T47D (cell line): ENCODE results near the gene GPC6.
A peak's percentile ranks its signal among the peaks of the same experiment; 100 is the strongest.

ENCODE experiments used
- DNase-seq, 2 experiments: peaks; one replicate each; pipeline versions ENCODE4 v3.0.0 to v3.0.0-alpha.2; 2011 to 2012; ENCODE audit warnings: low read depth in 1 of 2, low spot score in 1 of 2
- JUND ChIP-seq: IDR thresholded peaks from 2 replicates; pipeline ENCODE4 v1.6.1; 2012; ENCODE audit warnings: low read depth
- in situ Hi-C: cut with HindIII; loops from 2 replicates; pipeline ENCODE4 v1.10.0; 2016; ENCODE audit warnings: low sequenced_read_pairs, low pct_unique_long_range_greater_than_20kb

GPC6 gene

DNA sequence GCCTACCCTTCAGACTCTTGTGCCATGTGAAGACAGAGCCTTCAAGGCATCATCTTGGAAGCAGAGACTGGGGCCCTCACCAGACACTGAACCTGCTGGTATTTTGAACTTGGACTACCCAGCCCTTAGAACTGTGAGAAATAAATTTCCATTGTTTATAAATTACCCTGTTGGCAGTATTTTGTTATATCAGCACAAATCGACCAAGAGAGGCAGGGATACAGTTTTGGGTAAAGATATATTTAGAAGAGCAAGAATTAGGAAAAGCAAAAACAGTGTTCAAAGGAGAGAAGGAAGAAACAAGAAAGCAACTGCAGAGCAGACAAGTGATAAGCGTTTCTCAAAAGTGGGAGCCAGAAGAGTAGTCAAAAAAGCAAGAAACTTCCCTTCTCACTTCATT, 652.1 kb downstream of the GPC6 start:
- DNase-seq = no peak
- in situ Hi-C loops = no loop called here
- TF ChIP-seq JUND = no peak

DNA sequence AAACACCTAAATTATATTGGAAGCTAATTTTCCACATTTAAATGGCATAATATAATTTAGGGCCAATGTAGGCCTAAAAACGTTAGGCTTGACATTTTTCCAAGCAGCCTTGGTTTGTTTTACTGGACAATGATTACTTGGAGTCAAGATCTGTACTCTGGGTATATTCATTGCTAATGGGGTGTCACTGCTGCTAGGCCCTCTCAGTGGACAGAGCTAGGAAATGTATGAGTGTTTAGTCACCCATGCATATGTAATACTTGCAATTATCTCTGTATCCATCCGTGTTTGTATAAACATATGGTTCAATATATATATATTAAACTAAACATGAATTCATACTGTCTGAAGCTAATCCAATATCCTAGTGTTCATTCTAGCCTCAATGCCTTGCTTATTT, 654.8 kb downstream of the GPC6 start:
- in situ Hi-C loops = no loop called here
- DNase-seq = peak in 1 of 2 experiments; percentile 3
- no peak for TF ChIP-seq JUND

DNA sequence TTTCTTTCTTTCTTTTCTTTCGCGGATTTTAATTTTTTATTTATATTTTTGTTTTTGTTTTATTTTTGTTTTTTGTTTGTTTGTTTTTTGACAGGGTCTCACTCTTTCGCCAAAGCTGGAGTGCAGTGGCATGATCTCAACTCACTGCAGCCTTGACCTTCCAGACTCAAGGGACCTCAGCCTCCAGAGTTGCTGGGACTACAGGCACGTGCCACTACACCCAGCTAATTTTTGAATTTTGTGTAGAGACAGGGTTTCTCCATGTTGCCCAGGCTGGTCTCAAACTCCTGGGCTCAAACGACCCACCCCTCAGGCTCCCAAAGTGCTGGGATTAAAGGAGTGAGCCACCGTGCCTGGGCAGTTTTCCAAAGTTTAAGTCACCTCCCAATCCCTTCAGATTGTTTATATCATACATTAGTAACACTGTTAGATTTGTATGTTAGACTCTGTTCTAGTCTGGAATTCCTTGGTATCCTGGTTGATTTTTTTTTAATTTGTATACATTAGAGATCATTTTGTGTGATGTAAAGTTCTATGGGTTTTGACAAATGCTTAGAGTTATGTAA, 655.6 kb downstream of the GPC6 start:
- TF ChIP-seq JUND = no peak
- in situ Hi-C loops = no loop called here
- no peak for DNase-seq

DNA sequence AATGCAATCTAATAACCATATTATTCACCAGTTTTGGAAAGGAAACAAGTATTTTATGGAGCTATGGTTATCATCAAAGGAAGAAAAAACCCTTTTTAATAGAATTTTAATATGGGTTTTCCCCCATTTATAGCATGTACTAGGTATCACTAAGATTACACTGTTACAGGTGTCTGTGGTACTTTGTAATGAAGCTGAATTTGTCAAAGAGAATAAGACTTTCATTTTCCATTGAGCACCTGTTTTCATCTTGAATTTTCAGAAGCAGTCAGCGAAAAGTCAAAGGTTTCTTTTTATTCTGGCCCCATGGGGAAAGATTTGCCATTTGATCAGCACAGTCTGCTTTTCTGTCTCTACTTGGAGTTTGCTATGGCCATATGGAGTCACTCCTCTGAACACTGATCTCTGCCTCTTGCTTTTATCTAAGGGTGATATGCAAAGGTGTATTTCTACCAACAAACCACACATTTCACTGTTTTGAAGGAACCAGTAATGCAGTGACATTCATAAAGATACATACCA, 662.9 kb downstream of the GPC6 start:
- DNase-seq = no peak
- TF ChIP-seq JUND = no peak
- in situ Hi-C loops = no loop called here

DNA sequence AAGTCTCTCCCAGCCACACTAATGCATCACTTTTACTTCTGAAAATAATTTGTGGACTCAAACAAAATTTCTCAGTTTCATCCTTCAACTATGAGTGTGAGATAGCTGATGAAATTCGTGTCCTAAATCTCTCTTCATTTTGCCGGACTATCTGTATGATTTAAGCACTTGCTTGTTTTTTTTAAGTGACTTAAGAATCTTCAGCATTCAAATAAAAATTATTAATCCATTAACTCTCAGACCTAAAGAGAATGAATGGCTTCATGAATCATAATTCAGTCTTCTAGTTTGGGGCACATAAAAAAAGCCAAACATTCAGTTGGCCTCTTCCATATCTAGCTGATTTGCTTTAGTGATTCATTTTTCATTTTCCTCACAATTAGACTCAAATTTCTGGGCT, 673.4 kb downstream of the GPC6 start:
- in situ Hi-C loops = no loop called here
- DNase-seq = no peak
- TF ChIP-seq JUND = no peak

DNA sequence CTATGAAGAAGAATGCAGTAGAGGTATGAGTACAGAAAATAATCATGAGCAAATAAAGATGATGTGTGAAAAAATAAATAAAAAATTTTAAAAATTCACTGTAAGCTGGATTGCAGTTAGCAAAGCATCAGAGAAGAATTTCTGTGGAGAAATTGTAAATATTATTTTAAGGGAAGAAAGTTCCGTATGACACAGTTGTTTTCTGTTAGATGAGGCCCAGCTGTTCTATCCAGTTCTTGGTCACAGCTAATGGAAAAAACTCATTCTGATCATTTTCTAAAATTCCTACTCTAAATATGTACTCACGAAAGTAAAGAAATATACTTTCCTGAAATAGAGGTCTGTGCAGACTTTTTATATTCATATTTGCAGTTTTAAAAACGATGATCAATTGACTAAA, 674.1 kb downstream of the GPC6 start:
- TF ChIP-seq JUND = no peak
- in situ Hi-C loops = no loop called here
- no peak for DNase-seq

DNA sequence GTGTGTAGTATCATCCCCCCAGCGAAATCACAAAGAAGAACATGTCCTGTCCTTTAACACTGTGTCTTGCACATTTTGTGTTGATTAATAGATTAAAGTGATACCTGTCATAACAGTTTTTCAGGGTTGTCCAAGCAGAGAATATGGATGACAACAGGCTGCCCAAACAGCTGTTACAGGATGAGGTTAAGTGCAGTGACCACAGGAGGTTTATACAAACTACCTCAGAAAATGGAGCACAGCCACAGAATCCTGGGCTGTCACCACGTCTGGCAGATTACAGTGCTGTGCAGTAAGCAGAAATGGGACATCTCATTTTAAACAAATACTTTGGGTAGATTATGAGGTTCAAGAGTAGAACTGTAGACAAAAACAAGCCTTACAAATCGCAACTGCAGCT, 677.3 kb downstream of the GPC6 start:
- no peak for TF ChIP-seq JUND
- DNase-seq = no peak
- in situ Hi-C loops = no loop called here

DNA sequence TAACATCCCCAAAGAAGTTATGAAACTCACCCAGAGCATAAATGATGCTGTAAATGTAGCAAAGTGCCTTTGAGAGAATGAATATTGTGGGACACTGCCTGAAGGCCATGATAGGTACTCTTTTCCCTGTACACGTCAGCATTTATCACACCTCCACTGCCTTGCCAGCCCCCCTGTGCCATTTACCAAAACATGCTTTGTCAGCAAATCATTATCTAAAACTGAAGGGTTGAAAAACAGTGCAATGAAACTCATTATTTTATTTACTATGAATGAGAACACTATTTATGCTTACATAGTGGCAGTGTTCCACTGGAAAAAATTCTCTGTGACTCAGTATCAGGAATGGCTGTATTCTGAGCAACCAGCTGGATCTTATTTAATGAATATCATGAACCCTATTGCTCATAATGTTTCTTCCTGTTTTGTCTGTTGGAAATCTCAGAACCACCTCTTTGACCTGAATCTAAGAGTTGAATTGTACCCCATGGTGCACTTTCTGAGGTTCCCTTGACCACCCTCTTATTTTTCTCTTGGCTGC, 688.7 kb downstream of the GPC6 start:
- no peak for DNase-seq
- TF ChIP-seq JUND = no peak
- in situ Hi-C loops = no loop called here

DNA sequence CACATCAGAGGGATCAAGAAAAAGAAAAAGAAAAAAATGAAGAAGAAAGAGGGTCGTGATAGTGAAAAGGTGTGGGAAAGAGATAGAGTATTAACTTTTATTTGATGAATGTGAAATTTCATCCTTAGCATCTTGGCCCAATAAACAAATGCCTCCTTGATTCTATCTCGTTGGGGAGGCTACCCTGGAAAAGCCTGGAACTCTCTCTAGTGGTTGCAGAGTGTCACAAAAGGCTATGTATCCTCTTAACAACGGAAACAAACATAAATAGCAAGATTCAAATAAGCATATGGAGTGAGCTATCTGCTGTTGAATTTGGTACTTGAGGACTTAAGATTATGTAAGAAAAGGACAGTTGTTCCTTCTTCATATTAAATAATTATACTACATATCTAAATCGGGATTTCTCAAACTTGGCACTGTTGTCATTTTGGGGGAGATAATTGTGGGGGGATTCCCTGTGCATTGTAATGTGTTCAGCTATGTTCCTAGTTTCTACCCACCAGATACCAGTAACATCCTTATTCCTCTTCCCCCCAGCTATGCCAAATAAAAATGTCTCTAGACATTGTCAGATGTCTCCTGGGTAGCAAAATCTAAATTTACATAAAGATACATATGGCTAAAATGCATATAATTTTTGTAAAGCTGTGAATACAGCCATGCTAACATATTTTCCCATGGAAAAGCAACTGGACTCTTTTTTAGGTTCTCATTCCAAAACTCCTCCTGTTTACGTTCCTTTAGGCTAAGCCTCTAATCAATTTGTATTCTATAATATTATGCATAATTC, 695.7 kb downstream of the GPC6 start:
- in situ Hi-C loops = no loop called here
- TF ChIP-seq JUND = no peak
- peak in 1 of 2 experiments; percentile 23 for DNase-seq

DNA sequence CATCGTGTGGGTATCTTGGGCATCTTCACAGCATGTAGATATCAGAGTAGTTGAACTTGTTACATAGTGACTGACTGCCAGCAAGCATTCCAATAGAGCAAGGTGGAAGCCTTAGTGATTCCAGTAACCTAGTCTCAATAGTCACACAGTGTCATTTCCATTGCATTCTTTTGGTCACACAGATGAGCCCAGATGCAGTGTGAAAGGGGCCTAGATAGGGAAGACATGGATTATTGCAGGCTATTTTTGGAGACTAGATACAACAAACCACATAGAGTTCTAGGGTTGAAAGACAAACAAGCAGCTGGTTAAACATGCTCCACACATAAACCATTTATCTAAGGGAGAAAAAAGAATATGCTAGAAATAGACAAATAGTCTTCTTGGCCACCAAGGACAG, 699.4 kb downstream of the GPC6 start:
- in situ Hi-C loops = no loop called here
- TF ChIP-seq JUND = no peak
- no peak for DNase-seq

DNA sequence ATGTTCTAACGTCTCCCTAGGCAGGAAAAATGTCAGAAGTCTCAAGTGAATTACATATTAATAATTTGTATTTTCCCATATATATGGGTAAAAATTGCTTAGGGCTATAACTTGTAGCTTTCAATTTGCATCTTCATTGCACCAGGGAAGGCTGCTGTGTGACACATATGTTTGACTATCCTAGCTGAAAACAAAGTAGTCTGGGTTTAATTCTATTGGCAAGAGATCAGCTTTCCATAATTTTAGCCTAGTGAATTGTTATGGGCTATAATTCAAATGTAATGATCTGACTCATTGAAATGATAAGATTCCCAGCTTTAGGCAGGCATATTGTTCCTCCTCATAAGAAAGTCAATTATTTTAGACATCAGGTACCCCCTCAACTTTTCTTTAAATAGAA, 699.8 kb downstream of the GPC6 start:
- TF ChIP-seq JUND = no peak
- in situ Hi-C loops = no loop called here
- no peak for DNase-seq

DNA sequence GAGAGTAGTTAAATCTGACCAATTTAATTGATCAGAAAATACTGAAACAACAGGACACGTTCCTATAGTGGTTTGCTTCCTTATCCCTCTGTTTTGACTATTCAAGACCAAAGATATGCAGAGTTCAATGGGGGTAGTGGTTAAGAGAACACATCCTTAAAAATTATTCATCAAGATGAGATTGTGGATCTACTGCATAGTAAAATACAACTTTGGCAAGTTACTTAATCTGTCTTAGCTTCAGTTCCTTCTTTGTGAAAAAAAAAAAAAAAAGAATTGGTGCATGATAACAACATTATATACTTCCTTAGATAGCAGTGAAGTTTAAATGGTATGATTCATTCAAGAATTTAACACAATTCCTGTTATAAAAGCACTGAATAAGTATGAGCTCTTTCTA, 700.8 kb downstream of the GPC6 start:
- DNase-seq = no peak
- in situ Hi-C loops = no loop called here
- TF ChIP-seq JUND = no peak

DNA sequence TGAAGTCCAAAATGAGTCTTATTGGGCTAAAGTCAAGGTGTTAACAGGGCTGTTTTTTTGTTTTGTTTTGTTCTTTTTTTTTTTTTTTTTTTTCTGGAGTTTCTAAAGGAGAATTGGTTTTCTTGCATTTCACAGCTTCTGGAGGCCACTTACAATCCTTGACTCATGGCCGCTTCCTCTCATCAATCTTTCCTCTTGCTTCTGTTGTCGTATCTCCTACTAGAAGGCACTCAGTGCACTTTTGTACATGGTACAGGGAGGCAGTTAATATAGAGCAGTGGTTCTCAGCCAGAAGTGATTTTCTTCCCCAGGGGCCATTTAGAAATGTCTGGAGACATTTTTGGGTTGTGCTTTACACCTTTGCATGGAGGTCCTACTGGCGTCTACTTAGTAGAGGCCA, 706.3 kb downstream of the GPC6 start:
- no peak for TF ChIP-seq JUND
- in situ Hi-C loops = no loop called here
- DNase-seq = no peak

DNA sequence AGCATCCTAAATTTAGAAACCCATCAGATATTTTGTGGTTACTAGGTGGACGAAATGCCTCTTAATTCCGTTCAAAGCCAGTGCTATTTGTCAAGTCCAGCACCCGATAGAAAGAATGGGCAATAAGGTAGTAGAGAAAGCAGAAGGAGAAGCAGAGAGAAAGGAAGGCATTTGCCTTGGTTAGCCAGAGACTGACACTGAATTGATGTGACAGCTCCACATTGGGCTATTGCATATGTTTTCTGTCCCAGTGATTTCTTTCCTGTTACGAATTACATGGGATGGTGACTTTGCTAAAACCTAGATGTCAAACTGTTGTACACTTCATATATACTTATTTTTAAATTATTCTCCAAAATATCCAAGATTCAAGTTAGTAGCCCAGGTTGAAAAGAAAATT, 710.3 kb downstream of the GPC6 start:
- in situ Hi-C loops = no loop called here
- no peak for DNase-seq
- no peak for TF ChIP-seq JUND
